T-helper 2 cell treated with Interferon-gamma antibody and Interleukin-4, amounts not matched to agents 5 μg/mL and 100 μg/mL, for 36 hours (primary cell): ENCODE data around the gene PSMB5.
"Not testable (repeated sequence)": the region's sequence is repeated elsewhere in the genome, so short reads cannot be mapped to it uniquely, and the experiment has no call there.

Source experiments
- DNase-seq: peaks from one replicate; pipeline ENCODE4 v3.0.0; 2021; ENCODE audit warnings: low spot score
- H3K27ac Mint-ChIP-seq: one replicate; pipeline ENCODE4 v1.8.0; 2021; ENCODE audit warnings: mild to moderate bottlenecking, mixed read lengths
- H3K27me3 Mint-ChIP-seq: one replicate; pipeline ENCODE4 v1.8.0; 2021; ENCODE audit warnings: low read depth, mixed read lengths
- H3K36me3 Mint-ChIP-seq: one replicate; pipeline ENCODE4 v1.8.0; 2021; ENCODE audit warnings: low read depth, mixed read lengths
- H3K4me1 Mint-ChIP-seq: one replicate; pipeline ENCODE4 v1.8.0; 2021; ENCODE audit warnings: low read depth, mixed read lengths
- H3K4me3 Mint-ChIP-seq: one replicate; pipeline ENCODE4 v1.8.0; 2022; ENCODE audit warnings: mild to moderate bottlenecking, moderate library complexity, mixed read lengths
- H3K9me3 Mint-ChIP-seq: one replicate; pipeline ENCODE4 v1.8.0; 2021; ENCODE audit warnings: mixed read lengths

The PSMB5 gene

DNA sequence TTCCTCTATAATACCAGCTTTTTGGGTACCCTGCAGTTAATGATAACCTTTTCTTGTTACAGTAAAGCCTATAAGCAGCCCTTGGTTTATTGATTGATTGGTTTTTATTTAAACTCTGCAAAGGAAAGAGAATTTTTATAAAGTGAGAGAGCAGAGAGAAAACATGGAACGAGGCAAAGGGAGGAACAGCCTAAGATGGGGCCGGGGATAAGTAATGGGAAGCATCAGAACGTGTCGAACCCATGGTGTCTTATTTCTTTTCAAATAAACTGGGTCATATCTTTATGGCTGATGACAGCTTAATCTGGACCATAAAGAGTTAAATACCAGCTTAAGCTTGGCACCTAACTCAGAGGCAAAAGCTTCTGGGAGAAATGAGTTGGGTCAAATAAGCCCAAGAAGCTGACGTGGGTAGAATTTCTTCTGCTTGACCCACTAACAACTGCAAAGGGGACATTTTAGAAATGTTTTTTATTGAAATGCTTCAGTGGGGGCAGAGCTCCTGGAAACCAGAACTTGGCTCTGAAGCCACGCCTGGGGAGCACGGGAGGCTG is 12.7 kb downstream of the PSMB5 start:
- no peak overlapping the region for H3K4me3 Mint-ChIP-seq
- no peak for DNase-seq
- no peaks in the 10 kb centered on the region for H3K9me3 Mint-ChIP-seq
- H3K4me1 Mint-ChIP-seq, result peaks cover 27% of the 10 kb centered on the region
- no peak overlapping the region for H3K27ac Mint-ChIP-seq
- H3K36me3 Mint-ChIP-seq, result peaks cover 35% of the 10 kb centered on the region
- H3K27me3 Mint-ChIP-seq, result no peaks in the 10 kb centered on the region

DNA sequence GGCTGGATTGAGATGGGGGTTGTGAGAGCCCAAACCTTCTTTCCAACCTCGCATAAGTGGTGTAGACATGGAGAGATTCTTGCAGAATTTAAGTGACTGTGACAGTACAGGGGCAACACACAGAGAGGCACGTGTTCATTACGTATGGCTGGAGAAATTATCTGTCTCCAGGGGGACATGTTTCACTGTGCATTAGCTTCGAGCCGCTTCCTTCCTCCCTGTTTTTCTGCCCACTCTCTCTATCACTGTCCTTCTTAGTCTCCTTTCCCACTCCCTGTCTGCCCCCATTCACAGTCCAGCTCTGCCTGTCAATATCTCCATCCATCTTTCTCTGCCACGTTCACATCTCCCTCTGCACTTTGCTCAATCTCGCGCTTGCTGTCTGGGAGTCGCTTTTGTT is 13.3 kb downstream of the PSMB5 start:
- no peak overlapping the region for H3K4me3 Mint-ChIP-seq
- H3K27me3 Mint-ChIP-seq, result no peaks in the 10 kb centered on the region
- no peaks in the 10 kb centered on the region for H3K9me3 Mint-ChIP-seq
- DNase-seq, result no peak
- peaks cover 35% of the 10 kb centered on the region for H3K36me3 Mint-ChIP-seq
- peaks cover 27% of the 10 kb centered on the region for H3K4me1 Mint-ChIP-seq
- no peak overlapping the region for H3K27ac Mint-ChIP-seq

DNA sequence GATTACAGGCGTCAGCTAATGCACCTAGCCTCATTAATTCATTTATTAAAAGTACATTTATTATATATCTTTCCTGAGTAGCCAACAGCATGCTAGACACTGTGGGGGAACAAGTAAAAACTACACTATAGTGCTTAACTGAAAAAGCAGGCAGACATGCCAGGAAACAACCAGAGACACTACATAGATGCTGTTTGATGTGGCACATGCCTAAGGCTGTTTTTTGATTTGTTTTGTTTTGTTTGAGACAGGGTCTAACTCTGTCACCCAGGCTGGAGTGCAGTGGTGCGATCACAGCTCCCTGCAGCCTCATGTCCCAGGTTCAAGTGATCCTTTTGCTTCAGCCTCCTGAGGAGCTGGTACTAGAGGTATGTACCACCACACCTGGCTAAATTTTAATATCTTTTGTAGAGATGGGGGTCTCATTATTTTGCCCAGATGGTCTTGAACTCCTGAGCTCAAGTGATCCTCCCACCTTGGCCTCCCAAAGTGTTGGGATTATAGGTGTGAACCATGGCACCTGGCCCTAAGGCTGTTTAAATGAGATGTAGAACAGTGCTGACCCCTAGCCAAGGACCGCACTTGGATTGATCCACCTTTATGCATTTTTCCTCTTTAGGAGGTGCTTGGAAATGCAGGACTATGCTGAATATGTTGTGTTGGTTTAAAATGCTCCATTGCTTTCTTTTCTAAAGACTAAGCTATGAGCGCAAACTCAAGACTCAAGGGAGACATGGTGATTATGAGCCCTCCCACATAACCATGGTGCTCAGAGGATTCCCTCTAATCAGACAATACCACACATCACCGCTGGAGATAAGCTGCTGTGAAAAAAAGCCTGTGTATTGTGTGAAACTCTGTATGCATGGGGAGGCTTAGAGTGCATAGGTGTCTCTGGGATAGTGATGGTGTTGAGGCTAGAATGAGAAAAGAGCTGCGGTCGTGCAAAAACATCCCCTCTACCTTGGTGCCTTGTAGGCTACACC is 14.3 kb downstream of the PSMB5 start:
- Mint-ChIP-seq H3K9me3 (no peaks in the 10 kb centered on the region), H3K4me3 (no peak overlapping the region), H3K27ac (no peak overlapping the region), H3K36me3 (peaks cover 25% of the 10 kb centered on the region), H3K4me1 (peaks cover 26% of the 10 kb centered on the region), H3K27me3 (no peaks in the 10 kb centered on the region)
- DNase-seq, result no peak

DNA sequence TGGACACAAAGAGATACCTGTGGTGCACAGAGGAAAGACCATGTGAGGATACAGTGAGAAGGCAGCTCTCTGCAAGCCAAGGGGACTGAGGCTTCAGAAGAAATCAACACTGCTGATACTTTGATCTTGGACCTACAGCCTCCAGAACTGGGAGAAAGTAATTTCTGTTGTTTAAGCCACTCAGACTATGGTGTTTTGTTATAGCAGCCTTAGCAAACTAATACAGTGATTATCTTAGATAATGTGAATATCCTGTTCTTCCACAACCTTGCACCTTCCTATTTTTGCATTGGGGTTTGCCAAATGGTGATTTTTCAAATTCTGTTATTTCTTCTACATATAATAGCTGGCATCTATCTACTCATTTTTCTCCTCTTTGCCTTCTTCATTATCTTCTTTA is 16.6 kb downstream of the PSMB5 start:
- H3K27ac Mint-ChIP-seq, result no peak overlapping the region
- no peaks in the 10 kb centered on the region for H3K27me3 Mint-ChIP-seq
- peaks cover 15% of the 10 kb centered on the region for H3K4me1 Mint-ChIP-seq
- peaks cover 7% of the 10 kb centered on the region for H3K36me3 Mint-ChIP-seq
- H3K9me3 Mint-ChIP-seq, result no peaks in the 10 kb centered on the region
- no peak overlapping the region for H3K4me3 Mint-ChIP-seq
- no peak for DNase-seq

DNA sequence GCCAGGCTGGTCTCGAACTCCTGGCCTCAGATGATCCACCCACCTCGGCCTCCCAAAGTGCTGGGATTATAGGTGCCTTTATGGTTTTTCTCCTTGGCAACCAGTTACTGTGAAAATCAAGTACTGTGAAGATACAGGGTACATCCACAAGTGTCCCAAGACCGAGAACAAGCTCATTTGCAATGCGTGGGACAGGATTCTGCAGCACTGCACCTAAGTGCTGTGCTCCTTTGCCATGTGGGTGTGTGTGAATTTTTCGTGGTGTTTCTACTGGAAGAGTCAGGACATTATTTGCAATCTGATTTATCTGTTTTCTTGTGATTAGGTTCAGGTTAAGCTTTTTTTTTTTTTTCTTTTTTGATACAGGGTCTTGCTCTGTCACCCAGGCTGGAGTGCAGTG is 17.6 kb downstream of the PSMB5 start:
- no peak overlapping the region for H3K4me3 Mint-ChIP-seq
- H3K27me3 Mint-ChIP-seq, result no peaks in the 10 kb centered on the region
- H3K27ac Mint-ChIP-seq, result no peak overlapping the region
- H3K9me3 Mint-ChIP-seq, result no peaks in the 10 kb centered on the region
- DNase-seq, result no peak
- peaks cover 2% of the 10 kb centered on the region for H3K36me3 Mint-ChIP-seq
- peaks cover 10% of the 10 kb centered on the region for H3K4me1 Mint-ChIP-seq

DNA sequence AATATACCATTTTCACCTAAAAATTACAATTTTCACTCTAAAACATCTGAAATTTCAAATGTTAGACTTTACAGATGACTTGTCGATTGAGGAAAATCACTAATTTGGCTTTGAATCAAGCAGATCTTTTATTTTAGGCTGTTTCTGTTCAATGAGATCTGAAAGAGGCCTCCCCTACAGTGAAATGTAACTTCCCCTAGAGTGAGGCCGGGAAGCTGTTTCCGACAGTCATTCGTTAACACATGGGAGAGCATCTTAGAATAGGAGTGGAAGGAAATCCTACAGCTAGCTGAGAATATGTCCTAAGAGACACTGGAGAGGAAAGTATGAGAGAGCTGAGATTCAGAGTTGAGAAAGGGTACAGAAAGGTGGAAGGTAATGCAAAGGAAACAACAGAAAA is 19.1 kb downstream of the PSMB5 start:
- H3K9me3 Mint-ChIP-seq, result no peaks in the 10 kb centered on the region
- peak overlapping the region; percentile 19 for H3K27ac Mint-ChIP-seq
- peak overlapping the region; percentile 3 for H3K4me3 Mint-ChIP-seq
- H3K36me3 Mint-ChIP-seq, result no peaks in the 10 kb centered on the region
- peaks cover 7% of the 10 kb centered on the region for H3K4me1 Mint-ChIP-seq
- DNase-seq, result no peak
- no peaks in the 10 kb centered on the region for H3K27me3 Mint-ChIP-seq

DNA sequence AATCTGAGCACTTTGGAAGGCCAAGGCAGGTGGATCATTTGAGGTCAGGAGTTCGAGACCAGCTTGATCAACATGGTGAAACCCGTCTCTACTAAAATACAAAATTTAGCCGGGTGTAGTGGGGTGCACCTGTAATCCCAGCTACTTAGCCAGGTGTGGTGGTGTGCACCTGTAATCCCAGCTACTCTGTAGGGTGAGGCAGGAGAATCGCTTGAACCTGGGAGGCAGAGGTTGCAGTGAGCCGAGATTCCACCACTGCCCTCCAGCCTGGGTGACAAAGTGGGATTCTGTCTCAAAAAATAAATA is 21.0 kb downstream of the PSMB5 start:
- not testable (repeated sequence) for H3K4me3 Mint-ChIP-seq, H3K27ac Mint-ChIP-seq, H3K36me3 Mint-ChIP-seq, H3K9me3 Mint-ChIP-seq, DNase-seq, H3K27me3 Mint-ChIP-seq
- H3K4me1 Mint-ChIP-seq, result peaks cover 20% of the 10 kb centered on the region

DNA sequence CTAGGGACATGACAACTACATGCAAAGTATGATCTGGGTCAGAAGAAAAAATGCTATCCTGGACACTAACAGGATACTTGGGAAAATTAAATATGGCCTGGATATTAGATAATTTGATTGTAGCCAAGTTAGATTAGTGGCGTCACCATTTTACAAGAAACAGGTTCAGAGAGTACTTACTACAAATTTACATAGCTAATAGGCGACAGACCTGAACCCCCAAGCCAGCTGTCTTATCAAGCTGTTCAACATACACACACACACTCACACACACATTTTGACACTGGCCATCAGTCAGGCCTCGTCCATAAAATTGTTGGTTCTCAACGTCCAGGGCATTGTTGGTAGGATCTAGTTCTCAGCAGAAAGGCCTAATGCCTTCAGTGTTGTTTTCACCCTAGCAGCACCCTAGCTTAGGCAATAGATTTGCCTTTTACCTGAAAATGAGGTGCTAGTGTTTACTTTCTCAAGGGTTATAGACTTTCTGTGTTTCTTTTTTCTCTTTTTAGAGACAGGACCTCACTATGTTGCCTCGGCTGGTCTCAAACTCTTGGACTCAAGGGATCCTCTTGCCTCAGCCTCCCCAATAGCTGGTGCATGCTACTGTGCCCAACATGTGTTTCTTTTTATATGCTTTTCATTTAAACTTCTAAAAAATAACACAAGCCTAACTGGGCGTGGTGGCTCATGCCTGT is 21.5 kb downstream of the PSMB5 start:
- Mint-ChIP-seq H3K27ac (no peak overlapping the region), H3K4me1 (peaks cover 25% of the 10 kb centered on the region), H3K4me3 (no peak overlapping the region), H3K27me3 (no peaks in the 10 kb centered on the region), H3K36me3 (no peaks in the 10 kb centered on the region), H3K9me3 (no peaks in the 10 kb centered on the region)
- DNase-seq, result no peak

DNA sequence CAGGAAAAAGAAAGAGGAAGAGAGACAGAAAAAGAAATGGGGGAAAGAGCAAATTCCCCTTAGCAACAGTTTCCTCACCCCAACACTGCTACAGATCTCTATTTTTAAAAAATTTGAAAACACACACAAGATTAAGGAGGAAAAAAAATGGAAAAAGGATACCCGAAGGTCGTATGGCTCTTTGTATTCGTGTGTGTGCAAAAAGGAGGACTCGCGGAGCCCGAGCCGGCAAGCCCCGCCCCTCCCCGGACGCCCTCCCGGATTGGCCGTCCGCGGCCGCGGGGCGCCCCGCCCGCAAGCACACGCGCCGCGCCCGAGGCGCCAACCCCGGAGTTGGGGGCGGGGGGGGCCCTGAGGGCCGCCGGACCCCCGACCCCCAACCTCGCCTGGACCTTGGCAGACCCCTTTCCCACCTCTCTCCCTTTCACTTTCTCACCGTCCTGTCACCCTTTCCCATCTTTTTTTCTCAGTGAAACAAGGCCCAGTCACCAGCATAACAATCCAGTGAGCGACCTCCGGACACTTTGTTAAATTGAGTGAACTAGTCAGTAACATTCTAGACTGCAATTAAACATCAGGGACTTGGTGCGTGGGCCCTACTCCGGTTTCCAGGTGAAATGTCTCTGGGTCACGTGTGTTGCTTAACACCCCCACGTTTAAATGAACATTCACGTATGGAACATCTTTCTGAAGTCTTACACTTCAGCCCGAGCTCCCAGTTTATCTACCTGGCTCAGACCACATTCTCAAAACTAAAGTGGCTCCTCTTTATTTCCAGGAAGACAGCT is 24.6 kb downstream of the PSMB5 start, which contains the start of gene C14orf93:
TSS of gene C14orf93 (minus strand) at position 205 of the 788 bp plus-strand sequence. CDS start 11,120 bp downstream, outside the sequence.
- no peaks in the 10 kb centered on the region for H3K9me3 Mint-ChIP-seq
- H3K4me3 Mint-ChIP-seq, result peak within 1 kb of the TSS; percentile 93
- no peaks in the 10 kb centered on the region for H3K27me3 Mint-ChIP-seq
- no peaks in the 10 kb centered on the region for H3K36me3 Mint-ChIP-seq
- peak; percentile 79 for DNase-seq
- peaks cover 39% of the 10 kb centered on the region for H3K4me1 Mint-ChIP-seq
- peak within 1 kb of the TSS; percentile 95 for H3K27ac Mint-ChIP-seq

DNA sequence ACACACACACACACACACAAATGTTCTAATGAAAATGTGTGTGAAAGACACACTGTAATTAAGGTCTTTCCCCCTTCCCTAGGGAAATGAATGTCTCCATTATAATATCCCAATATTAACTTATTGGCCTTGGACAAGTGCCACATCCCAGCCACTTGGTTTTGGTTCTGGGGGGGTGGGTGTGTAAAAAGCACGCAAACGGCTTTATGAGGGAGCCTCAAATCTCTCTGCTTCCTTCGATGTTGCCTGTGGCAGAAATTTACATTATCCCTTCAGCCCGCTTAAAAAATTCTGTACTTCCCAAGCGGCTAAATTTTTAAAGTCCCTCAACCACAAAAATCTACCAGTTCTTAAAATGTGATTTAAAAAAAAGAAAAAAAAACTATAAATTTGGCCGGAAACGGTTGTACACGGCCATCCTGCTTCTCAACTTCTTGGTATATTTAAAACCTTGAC is 25.2 kb downstream of the PSMB5 start:
- Mint-ChIP-seq H3K4me3 (peak overlapping the region; percentile 92), H3K27me3 (no peaks in the 10 kb centered on the region), H3K9me3 (no peaks in the 10 kb centered on the region), H3K4me1 (peaks cover 43% of the 10 kb centered on the region), H3K36me3 (no peaks in the 10 kb centered on the region), H3K27ac (peak overlapping the region; percentile 94)
- no peak for DNase-seq

DNA sequence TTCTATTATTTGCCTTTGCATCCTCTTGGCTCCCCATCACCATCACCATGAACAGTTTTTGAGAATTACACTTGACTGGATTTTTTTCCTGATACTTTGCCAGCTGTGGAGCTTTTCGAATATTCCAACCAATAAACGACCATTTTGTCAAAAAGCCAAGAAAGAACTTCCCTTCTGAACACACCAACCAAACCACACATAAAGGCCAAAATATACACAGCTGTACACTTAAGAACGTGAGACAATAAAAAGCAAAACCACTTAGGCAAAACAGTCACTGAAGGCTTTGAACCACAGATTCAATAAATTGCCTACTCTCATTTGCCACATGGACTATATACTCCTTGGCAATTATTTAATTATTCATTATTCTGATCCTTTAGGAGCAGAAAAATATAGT is 25.9 kb downstream of the PSMB5 start:
- H3K36me3 Mint-ChIP-seq, result no peaks in the 10 kb centered on the region
- H3K9me3 Mint-ChIP-seq, result no peaks in the 10 kb centered on the region
- H3K27ac Mint-ChIP-seq, result peak overlapping the region; percentile 75
- H3K4me3 Mint-ChIP-seq, result peak overlapping the region; percentile 92
- no peaks in the 10 kb centered on the region for H3K27me3 Mint-ChIP-seq
- DNase-seq, result no peak
- peaks cover 43% of the 10 kb centered on the region for H3K4me1 Mint-ChIP-seq

DNA sequence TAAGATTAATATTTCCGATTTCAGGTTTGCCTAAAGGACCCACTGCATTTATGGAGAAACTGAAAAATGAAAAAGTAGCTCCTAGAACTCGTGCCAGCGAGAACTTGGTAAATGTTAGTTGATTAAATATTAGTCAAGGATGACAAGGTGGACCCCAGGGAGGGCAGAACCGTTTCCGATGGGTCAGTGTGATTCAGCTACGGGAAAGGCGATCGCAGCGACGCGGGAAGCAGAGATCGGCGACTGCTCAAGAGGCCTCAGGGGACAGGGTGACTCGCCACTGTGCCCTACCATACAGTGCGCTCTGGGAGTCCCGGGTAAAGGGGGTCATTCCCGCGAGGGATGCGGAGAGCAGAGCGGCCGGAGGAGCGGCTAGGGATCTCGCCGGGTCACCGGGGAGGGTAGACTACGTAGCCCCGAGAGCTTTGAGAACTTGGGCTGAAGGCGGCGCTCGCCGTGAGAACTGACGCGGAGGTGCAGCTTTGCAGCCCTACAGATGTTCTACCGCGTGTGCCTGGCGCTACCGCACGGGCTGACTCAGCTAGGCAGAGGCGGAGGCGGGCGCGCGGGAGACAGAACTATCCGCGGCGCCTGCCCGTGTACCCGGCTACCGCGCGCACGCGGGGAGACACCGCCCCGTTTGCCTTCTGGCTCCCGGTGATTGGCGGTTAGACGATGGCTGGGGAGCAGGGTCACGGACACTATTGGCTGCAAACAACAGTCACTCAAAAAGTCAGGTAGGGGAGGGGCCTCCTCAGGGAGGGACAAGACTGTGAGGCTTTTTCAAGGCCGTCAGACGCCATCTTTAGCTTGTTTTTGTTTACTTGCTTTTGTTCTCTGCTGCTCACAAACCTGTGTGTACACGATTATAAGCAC is 27.9 kb downstream of the PSMB5 start:
- Mint-ChIP-seq H3K27me3 (no peaks in the 10 kb centered on the region), H3K4me1 (peaks cover 43% of the 10 kb centered on the region), H3K36me3 (no peaks in the 10 kb centered on the region), H3K4me3 (peak overlapping the region; percentile 94), H3K9me3 (no peaks in the 10 kb centered on the region), H3K27ac (peak overlapping the region; percentile 96)
- DNase-seq, result peak; percentile 98

DNA sequence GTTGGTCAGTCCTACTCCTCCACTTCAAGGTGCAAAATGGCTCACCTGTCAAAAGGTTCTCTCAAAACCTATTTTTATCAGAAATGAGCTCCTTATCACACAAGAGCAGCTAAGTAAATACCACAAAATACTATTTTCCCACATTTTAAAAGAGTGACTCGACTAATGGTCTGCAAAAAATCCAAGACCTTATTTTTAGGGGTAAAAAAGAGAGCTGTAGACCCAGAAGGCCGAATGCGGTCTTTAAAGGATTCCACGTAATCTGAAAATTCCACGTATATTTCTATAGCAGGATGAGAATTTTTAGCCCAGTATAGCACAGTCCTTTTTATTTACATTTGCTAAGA is 28.5 kb downstream of the PSMB5 start:
- no peaks in the 10 kb centered on the region for H3K36me3 Mint-ChIP-seq
- peak overlapping the region; percentile 94 for H3K4me3 Mint-ChIP-seq
- H3K27me3 Mint-ChIP-seq, result no peaks in the 10 kb centered on the region
- no peaks in the 10 kb centered on the region for H3K9me3 Mint-ChIP-seq
- peak overlapping the region; percentile 96 for H3K27ac Mint-ChIP-seq
- peaks cover 41% of the 10 kb centered on the region for H3K4me1 Mint-ChIP-seq
- no peak for DNase-seq
